Measurements from ENCODE around the gene TBC1D25. TPM values are rescaled to one million over a fixed set of nuclear protein-coding genes. Genes with fewer than 3 reads are reported as not detected.

The TBC1D25 gene
- total and polyA plus RNA-seq, 2 experiments from 2014 or later = 17.5 to 18.1 TPM

- DNase-seq (ENCODE audit: low read depth in 1 of 2, low spot score in 1 of 2) = no peak
- no peak for TF ChIP-seq CTCF (IDR thresholded peaks at IDR 0.05; ENCODE audit: low read depth, low read length)
- no peaks in the 10 kb centered on the region for H3K27me3 ChIP-seq
Measured at GRCh38 chrX:48569958-48570357, 30.4 kb downstream of the TBC1D25 start.

GRCh38 chrX:48573690-48574269, 34.3 kb downstream of the TBC1D25 start:
- peak in 1 of 2 donors; percentile 68 for DNase-seq (ENCODE audit: low read depth in 1 of 2, low spot score in 1 of 2)
- peak overlapping the region; percentile 83 for H3K4me3 ChIP-seq
- H3K36me3 ChIP-seq = peaks cover 18% of the 10 kb centered on the region
- peak overlapping the region; percentile 99 for H3K27ac ChIP-seq
- no peak for TF ChIP-seq CTCF (IDR thresholded peaks at IDR 0.05; ENCODE audit: low read depth, low read length)
- no peaks in the 10 kb centered on the region for H3K4me1 ChIP-seq (ENCODE audit: low read depth)
- H3K27me3 ChIP-seq = no peaks in the 10 kb centered on the region
- no peaks in the 10 kb centered on the region for H3K9me3 ChIP-seq (ENCODE audit: low read depth)

More at GRCh38 chrX:48569958-48570357, 30.4 kb downstream of the TBC1D25 start:
- Histone ChIP-seq H3K4me3 (no peak overlapping the region), H3K27ac (no peak overlapping the region), H3K9me3 (ENCODE audit: low read depth) (no peaks in the 10 kb centered on the region), H3K4me1 (ENCODE audit: low read depth) (no peaks in the 10 kb centered on the region), H3K36me3 (no peaks in the 10 kb centered on the region)

GRCh38 chrX:48574270-48575266, 35.1 kb downstream of the TBC1D25 start, which contains the start of gene RBM3:
Gene RBM3 (plus strand): TSS chrX:48574484. CDS start chrX:48575181, 697 bp downstream.
- Histone ChIP-seq H3K27me3 (no peaks in the 10 kb centered on the region), H3K9me3 (ENCODE audit: low read depth) (no peaks in the 10 kb centered on the region), H3K4me1 (ENCODE audit: low read depth) (no peaks in the 10 kb centered on the region), H3K4me3 (peak within 1 kb of the TSS; percentile 83), H3K36me3 (peaks cover 18% of the 10 kb centered on the region), H3K27ac (peak within 1 kb of the TSS; percentile 99)
- peak; percentile 84 to 95 for DNase-seq (ENCODE audit: low read depth in 1 of 2, low spot score in 1 of 2)
- TF ChIP-seq CTCF (IDR thresholded peaks at IDR 0.05; ENCODE audit: low read depth, low read length) = peak; percentile 46

GRCh38 chrX:48575642-48576041, 36.1 kb downstream of the TBC1D25 start:
- Histone ChIP-seq H3K4me1 (ENCODE audit: low read depth) (no peaks in the 10 kb centered on the region), H3K27ac (no peak overlapping the region), H3K9me3 (ENCODE audit: low read depth) (no peaks in the 10 kb centered on the region), H3K4me3 (peak overlapping the region; percentile 83), H3K36me3 (peaks cover 18% of the 10 kb centered on the region), H3K27me3 (no peaks in the 10 kb centered on the region)
- no peak for DNase-seq (ENCODE audit: low read depth in 1 of 2, low spot score in 1 of 2)
- no peak for TF ChIP-seq CTCF (IDR thresholded peaks at IDR 0.05; ENCODE audit: low read depth, low read length)

- Histone ChIP-seq H3K9me3 (ENCODE audit: low read depth) (no peaks in the 10 kb centered on the region), H3K36me3 (peaks cover 18% of the 10 kb centered on the region), H3K27ac (no peak overlapping the region), H3K27me3 (no peaks in the 10 kb centered on the region), H3K4me3 (no peak overlapping the region), H3K4me1 (ENCODE audit: low read depth) (no peaks in the 10 kb centered on the region)
- DNase-seq (ENCODE audit: low read depth in 1 of 2, low spot score in 1 of 2) = no peak
- no peak for TF ChIP-seq CTCF (IDR thresholded peaks at IDR 0.05; ENCODE audit: low read depth, low read length)
Measured at GRCh38 chrX:48576108-48576507, 36.6 kb downstream of the TBC1D25 start.
